GM21528 (cell line): ENCODE data around the gene KLHL40.

Source experiments
- ATAC-seq: cut with Tn5 transposase; IDR thresholded peaks from one replicate; pipeline ENCODE4 v1.9.1; 2021; ENCODE audit warnings: mild to moderate bottlenecking, moderate library complexity; ENCODE audit not compliant: unreplicated experiment, low FRiP score

Gene KLHL40

DNA sequence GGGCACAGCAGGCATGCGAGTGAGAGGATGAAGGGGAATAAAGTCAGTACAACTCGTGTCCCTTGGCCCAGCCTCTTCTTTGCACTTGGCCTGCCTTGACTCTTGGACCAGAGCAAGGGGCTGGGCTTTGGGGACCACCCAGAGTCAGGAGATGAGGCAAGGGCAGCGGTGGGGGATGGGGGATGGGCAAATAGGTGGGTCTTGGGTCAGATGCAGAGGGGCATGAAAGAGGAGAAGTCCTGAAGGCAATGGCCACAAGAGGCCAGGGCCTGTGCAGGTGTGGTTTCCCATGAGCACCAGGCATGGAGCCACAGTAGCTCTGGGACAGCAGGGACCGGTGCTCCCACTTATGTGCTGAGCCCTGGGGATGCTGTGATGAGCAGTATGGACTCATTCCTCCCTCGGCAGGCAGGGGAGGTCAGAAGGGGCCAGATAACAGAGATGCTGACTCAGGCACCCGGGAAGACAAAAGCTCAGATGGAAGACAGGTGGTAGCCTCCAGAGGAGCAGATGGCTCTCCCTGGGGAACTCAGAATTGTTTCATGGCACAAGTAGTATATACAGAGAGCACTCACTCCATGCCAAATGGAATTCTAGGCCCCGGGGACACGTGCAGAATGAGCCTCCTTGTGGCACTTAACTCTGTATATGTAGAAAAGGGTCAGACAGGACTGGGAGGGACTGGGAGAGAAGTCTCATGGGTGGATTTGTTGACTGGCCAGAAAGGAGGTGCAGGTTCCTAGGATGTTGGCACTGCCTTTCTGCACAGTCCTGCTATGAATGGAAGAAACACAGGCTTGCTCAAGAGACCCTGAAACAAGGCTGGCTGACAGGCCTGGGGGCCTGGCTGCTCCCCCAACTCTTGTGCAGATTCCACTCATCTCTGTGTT is 17.6 kb upstream of the KLHL40 start:
- ATAC-seq, result no peak

- no peak for ATAC-seq
Measured at GRCh38 chr3:42668413-42668760, 16.9 kb upstream of the KLHL40 start.

DNA sequence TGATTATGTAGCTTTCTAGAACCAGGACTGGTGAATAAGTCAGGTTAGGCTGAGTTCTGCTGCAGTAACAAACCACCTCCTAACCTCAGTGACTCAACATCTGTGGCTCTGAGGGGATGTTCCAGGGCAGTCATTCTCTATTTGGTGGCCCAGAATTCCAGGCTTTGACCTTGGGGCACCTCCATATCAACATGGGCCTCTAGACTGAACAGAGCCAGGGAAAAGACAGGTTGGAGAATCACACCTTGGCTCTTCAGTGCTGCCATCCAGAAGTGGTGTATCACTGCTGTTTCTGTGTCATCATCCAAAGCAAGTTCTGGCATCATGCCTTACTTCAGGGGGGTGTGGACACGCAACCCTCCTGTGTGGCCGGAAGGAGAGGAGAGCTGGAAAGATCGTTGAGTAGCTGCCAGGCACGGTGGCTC is 16.5 kb upstream of the KLHL40 start:
- no peak for ATAC-seq

GRCh38 chr3:42670051-42670576 is 15.2 kb upstream of the KLHL40 start:
- ATAC-seq, result no peak

- no peak for ATAC-seq
Measured at GRCh38 chr3:42670670-42671069, 14.7 kb upstream of the KLHL40 start.

GRCh38 chr3:42672515-42672914 is 12.8 kb upstream of the KLHL40 start:
- ATAC-seq, result no peak

DNA sequence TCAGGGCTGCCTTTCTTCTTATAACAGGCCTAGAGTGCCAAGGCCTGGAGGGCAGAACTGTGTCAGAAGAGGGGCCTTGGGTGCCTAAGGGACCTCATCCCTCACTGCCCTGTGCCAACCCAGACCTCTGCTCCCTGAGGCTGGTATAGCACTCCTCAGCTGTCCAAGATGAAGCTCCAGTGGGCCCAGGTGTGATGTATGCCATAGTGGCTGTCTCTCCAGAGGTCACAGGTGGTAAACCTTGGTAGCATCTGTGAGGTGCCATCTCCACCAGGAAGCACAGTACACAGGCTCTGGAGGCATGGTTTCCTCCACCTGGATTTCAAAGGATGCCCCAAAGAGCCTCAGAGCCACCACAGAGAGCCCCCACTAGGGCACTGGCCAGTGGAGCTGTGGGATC is 12.3 kb upstream of the KLHL40 start:
- no peak for ATAC-seq

- ATAC-seq, result no peak
Measured at GRCh38 chr3:42674146-42674545, 11.2 kb upstream of the KLHL40 start.

DNA sequence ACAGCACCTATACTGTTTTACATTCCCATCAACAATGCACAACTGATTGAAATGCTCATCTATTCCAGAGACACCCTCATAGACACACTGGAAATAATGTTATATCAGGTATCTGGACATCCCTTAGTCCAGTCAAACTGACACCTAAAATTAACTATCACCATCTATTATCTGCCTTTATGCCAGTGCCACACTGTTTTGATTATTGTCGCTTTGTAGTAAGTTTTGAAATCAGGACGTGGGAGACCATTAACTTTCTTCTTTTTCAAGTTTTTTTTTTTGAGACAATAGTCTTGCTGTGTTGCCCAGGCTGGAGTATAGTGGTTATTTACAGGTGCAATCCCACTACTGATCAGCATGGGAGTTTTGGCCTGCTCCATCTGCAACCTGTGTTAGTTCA is 9.4 kb upstream of the KLHL40 start:
- no peak for ATAC-seq

- no peak for ATAC-seq
Measured at GRCh38 chr3:42678447-42678846, 6.9 kb upstream of the KLHL40 start.

GRCh38 chr3:42680271-42680670 is 5.1 kb upstream of the KLHL40 start:
- ATAC-seq, result no peak

GRCh38 chr3:42680806-42681205 is 4.5 kb upstream of the KLHL40 start:
- ATAC-seq, result no peak

GRCh38 chr3:42681361-42682038 is 3.8 kb upstream of the KLHL40 start:
- no peak for ATAC-seq

DNA sequence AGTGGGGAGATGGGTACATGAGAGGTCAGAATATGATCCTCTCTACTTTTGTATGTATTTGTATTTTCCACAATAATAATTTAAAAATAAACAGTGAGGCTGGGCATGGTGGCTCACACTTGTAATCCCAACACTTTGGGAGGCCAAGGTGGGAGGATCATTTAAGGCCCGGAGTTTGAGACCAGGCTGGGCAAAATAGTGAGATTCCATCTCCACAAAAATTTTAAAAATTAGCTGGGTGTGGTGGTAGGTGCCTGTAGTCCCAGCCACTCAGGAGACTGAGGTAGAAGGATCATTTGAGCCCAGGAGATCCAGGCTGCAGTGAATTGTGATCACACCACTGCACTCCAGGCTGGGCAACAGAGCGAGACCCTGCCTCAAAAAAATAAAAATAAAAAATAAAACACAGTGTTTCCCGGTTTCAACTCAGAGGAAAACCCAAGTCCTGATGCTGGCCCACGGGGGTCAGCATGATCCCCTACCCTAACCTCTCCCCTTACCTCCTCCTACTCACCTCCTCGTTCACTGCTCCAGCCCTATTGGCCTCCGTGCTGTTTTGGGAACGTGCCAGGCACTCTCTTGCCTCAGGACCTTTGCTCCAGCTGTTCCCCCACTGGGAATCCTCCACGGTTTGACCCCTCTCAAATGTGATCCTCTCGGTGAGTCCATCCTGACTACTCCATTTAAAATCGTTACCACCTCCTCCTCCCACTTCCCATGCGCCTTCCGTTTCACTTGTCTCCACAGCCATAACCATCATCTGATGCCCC is 2.9 kb upstream of the KLHL40 start:
- ATAC-seq, result no peak

GRCh38 chr3:42683875-42684598 is 1.3 kb upstream of the KLHL40 start:
- ATAC-seq, result no peak

DNA sequence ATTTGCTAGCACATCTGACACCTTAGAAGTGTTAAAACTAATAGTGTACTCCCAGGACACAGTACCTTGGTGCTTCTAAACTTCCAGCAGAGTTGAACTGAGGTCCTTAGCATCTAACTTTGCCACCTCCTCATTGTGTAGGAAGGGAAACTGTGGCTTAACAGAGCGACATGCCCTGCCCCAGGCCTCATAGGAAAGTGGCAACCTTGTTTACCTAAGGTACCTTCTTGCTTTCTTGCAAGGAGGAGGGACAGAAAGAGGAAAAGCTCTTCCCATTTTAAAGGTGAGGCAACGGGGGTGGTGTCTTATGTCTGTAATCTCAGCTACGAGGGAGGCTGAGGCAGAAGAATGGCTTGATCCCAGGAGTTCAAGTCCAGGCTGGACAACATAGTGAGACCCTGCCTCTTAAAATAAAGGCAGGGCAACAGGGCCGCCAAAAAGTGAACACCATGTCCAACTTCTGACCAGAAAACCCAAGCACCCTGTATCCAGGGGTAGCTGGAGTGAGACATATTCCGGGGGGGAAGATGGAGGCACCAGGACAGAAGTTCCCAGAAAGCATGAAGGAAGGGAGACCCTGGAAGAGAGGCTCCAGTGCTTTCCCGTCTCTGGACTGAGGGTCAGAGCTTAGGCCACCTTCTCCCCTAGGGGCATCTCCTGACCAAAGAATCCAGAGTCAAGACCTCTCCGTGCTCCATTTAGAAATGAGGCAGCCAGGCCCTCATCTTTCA is 540 bp upstream of the KLHL40 start:
- no peak for ATAC-seq

DNA sequence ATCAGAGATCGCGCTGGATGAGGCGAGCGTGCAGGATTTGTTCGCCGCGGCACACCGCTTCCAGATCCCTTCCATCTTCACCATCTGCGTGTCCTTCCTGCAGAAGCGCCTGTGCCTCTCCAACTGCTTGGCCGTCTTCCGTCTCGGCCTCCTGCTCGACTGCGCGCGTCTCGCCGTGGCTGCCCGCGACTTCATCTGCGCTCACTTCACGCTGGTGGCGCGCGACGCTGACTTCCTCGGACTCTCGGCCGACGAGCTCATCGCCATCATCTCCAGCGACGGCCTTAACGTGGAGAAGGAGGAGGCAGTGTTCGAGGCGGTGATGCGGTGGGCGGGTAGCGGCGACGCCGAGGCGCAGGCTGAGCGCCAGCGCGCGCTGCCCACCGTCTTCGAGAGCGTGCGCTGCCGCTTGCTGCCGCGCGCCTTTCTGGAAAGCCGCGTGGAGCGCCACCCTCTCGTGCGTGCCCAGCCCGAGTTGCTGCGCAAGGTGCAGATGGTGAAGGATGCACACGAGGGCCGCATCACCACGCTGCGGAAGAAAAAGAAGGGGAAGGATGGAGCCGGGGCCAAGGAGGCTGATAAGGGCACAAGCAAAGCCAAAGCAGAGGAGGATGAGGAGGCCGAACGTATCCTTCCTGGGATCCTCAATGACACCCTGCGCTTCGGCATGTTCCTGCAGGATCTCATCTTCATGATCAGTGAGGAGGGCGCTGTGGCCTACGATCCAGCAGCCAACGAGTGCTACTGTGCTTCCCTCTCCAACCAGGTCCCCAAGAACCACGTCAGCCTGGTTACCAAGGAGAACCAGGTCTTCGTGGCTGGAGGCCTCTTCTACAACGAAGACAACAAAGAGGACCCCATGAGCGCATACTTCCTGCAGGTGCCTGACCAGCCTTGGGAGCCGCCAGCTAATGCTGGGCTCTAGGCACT is 819 bp downstream of the KLHL40 start:
- ATAC-seq, result no peak

GRCh38 chr3:42686832-42687650 is 1.7 kb downstream of the KLHL40 start:
- no peak for ATAC-seq
